HK-2 (cell line): ENCODE data around the gene CD74.

Experiments used
- DNase-seq: peaks from one replicate; pipeline ENCODE4 v3.0.0-alpha.2; 2018; ENCODE audit not compliant: unreplicated experiment

Gene CD74

GRCh38 chr5:150397146-150397781, 15.4 kb downstream of the CD74 start:
- no peak for DNase-seq

DNA sequence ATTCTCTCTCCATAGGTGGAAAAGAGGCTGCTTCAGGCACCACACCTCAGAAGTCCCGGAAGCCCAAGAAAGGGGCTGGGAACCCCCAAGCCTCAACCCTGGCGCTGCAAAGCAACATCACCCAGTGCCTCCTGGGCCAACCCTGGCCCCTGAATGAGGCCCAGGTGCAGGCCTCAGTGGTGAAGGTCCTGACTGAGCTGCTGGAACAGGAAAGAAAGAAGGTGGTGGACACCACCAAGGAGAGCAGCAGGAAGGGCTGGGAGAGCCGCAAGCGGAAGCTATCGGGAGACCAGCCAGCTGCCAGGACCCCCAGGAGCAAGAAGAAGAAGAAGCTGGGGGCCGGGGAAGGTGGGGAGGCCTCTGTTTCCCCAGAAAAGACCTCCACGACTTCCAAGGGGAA, 16.4 kb downstream of the CD74 start:
- DNase-seq: no peak

DNA sequence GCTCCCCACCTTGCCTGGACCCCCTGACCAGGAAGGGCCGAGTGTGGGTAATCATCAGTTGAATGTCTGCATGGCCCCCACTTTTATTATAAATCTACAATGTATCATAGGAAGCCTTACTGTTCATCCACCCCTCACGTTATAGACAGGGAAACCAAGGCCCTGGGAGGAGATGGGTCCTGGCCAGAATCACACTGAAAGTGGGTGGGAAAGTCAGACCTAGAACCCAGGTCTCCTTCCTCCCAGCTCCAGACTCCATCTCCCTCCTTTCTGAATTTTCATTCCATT, 17.1 kb downstream of the CD74 start:
- DNase-seq: no peak

DNA sequence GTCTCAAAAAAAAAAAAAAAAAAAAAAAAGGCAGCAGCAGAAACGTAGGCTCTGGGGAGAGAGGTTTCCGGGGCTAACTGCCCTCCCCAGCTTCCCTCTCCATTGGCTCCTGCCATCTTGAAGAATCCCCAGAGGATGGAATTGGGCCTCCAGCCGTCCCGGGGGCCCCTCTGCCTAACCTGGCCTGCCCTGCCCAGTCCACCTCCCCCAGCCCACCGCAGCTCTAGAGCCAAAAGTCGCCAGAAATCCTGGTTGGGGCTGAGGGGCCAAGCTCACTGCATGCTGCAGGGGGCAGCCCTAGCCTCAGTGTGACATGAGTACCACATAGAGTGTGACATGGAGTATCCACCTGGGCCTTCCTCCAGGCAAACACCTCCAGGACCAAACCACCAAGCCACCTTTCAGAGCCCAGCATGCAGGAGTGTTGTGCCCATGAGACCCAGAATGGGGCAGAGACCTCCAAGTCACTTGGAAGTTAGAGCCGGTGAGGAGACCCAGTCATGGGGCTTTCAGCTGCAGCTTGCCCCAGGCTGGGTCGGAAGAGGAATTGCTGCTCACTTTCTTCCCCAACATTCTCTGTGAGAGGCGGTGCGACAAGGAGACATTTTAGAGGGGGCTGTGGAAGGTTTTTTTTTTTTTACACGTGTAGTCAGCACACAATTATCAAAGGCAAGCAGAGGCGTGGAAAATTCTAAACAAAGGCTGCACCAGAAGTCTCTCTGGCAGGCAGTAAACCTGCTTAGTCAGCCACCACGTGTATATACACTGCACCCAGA, 17.6 kb downstream of the CD74 start:
- no peak for DNase-seq

DNA sequence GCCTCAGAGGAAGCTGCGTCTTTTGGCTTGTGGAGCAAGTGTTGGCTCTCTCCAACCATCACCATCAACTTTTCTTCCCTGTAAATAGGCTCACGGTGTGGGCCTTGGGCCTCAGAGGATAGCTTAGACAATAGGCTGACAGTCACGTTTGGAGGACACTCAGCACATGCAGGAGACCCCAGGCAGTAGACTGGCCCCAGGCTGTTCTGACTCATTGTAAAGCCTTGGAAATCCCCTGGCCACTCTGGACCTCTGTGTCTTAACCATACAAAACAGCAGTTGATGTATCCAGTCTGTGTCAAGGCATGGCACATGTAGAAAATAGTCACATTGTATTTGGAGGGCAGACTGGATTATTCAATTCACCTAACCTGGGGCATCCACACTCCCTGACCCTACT, 18.6 kb downstream of the CD74 start:
- DNase-seq: no peak

DNA sequence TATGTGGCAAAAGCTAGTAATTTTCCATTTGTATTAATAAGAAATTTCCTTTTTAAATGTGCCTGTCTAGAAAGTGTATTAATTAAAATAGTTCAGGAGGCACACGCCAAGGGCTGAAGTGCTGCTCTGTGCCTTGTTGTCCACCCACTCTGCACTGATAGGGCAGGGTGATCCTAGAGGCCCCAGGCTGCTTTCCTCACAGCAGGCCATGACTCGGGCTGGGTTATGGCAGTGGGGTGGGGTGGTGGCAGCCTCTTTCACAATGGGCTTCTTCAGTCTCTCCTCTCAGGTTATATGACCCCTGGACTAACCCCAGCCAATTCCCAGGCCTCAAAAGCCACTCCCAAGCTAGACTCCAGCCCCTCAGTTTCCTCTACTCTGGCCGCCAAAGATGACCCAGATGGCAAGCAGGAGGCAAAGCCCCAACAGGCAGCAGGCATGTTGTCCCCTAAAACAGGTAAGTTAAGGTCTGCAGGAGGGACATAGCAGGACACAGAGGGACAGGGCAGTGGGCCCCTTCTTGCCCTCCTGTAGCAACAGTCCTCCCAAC, 19.5 kb downstream of the CD74 start:
- no peak for DNase-seq

GRCh38 chr5:150392680-150393079, 20.0 kb downstream of the CD74 start:
- DNase-seq: no peak

DNA sequence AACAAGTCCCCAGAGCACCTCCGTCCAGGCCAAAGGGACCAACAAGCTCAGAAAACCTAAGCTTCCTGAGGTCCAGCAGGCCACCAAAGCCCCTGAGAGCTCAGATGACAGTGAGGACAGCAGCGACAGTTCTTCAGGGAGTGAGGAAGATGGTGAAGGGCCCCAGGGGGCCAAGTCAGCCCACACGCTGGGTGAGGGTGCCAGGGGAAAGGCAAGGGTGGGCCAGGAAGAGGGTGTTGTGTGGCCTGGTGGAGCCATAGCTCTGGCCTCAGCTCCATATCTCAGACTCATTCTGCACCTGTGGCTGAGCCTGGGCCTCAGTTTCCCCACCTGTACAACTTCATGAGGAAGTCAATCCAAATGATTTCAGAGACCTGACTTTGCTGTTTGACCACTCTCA, 20.7 kb downstream of the CD74 start:
- no peak for DNase-seq

DNA sequence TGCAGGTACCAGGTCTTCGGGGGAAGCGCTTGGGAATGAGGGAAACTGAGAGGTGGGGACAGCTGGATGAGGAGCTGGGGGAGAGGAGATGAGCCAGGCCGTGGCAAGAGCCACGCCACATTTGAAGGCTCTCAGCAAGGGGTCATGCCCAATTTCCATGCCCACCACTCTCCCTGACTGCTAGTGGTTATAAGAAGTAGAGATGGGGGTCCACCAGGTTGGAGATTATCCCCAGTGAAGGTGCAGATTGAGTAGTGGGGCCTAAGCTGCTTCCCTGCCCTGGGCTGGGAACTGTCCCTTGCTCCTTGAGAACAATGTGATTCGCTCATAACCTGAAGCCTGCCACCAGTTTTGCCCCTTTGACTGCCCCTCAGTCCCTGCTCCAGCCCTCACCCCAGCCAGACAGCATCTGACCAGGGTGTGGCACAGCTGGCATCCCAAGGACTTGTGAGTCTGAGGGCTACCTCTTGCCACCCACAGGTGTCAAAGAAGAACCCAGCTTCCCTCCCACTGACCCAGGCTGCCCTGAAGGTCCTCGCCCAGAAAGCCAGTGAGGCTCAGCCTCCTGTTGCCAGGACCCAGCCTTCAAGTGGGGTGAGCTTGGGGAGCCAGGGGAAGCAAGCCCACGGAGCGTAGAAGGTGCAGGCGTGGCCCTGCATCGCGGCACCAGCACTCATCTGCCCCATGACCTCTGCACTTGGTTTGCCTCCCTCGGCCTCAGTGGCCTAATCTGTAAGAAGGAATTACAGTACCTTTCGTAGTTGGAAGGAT, 21.5 kb downstream of the CD74 start:
- DNase-seq: no peak

DNA sequence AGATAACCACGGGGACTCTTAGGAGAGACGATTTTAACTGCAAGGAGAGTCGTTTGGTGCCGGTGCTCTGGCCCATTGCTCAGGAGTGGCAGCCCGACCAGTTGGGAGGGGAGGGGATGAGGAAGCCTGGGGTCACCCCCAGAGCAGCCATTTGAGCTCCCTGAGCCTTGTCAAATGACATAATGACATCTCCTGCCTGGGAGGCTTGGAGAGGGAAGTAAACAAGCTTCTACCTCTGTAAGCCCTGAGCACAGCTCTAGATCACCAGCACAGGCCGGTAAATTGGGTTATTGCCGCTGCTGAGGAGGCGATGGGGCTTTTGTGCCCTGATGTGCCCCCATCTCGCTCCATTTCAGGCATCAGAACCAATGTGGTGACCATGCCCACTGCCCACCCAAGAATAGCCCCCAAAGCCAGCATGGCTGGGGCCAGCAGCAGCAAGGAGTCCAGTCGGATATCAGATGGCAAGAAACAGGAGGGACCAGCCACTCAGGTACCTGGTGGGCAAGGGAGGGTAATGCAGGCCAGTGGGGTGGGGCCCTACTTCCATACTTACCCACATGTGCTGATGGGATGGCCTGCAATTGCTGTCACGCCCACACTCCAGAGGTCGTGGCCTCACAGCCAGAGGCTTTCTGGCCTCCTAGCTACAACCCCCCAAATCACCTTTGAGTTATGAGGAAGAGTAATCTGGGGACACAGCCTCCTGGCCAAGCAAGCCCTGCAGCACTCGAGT, 23.0 kb downstream of the CD74 start:
- DNase-seq: no peak

GRCh38 chr5:150386024-150386855, 26.5 kb downstream of the CD74 start:
- DNase-seq: no peak

- DNase-seq: no peak
Observed at GRCh38 chr5:150384701-150385100, 28.0 kb downstream of the CD74 start.

DNA sequence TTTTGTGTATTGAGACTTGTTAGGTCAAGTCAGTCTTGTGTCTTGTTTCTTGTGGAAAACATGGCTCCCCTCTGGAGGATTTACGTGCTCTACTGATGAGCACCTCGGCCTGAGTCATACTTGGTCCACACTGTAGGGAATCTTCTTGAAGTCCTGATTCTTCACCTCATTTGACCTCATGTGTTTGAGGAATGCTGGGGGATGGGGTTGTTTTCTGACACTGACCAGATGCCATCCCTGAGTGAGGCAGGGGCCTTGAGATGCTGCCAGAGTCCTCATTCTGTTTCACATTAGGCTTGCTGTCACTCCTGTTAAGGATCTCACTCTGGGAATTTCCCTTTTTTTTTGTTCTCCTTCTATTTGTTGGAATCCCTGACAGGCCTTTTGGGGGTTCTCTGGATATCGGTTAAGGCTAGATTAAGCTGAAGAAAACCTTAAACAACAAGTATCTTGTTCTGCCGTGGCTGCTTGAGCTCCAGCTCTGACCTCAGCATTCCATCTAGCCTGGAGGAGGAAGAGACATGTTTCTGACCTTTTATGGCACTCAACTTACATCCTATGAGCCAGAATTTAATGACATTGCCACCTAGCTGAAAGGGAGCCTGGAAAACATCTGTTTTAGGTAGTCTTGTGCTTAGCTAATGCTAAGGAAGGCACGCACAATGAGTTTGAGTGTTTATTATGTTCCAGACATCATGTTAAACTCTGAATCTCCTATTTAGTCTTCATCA, 34.6 kb downstream of the CD74 start:
- no peak for DNase-seq

DNA sequence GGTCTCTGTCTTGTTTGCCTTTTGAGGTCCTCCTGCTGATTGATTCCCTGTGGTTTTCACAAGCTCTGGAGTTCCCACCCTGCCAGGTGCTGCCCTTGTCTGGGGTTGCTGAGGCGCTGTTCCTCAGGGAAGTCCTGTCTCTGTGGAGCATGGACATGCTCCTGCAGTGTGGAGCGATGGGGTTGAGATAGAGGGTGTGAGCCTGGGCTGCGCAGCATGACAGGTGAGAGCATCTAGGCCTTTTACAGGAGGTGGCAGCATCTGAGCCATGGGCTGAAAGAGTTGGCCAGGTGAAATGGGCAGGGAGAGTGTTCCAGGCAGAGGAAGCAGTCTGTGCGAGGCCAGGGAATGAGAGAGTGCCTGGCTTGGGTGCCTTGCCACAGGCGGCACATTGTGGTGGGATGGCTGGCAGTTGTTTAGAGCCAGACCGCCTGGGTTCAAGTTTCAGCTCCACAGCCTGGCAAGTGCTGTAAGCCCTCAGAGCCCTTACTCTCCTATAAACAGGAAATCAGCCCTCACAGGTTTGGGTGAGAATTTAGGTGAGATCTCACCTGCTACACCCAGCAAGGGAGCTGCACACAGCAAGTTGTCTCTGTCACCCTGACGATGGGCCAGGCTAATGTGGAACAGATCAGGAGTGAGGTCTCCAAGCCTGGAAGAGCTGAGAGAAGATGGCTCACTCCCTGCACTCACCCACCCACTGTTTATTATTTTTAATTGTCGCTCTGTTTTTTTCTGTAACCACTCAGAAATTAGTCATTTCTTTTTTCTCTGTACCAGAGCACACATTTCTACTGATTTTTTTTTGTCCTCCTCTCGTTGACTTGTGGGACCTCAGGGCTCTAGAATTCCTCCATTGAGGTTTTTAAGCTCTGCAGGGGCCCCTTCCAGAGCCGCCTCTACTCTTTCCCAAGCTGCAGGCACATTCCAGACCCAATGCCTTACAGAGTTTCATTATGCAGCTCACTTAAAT, 35.6 kb downstream of the CD74 start:
- DNase-seq: no peak

DNA sequence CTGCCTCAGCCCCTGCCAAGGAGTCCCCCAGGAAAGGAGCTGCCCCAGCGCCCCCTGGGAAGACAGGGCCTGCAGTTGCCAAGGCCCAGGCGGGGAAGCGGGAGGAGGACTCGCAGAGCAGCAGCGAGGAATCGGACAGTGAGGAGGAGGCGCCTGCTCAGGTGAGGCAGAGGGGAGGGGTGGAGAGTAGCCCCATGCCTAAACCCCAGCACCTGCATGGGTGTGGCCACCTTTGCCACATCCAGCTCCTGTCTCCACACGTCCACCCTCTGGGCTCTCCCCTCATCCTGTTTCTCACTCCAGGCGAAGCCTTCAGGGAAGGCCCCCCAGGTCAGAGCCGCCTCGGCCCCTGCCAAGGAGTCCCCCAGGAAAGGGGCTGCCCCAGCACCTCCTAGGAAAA, 38.1 kb downstream of the CD74 start:
- no peak for DNase-seq

DNA sequence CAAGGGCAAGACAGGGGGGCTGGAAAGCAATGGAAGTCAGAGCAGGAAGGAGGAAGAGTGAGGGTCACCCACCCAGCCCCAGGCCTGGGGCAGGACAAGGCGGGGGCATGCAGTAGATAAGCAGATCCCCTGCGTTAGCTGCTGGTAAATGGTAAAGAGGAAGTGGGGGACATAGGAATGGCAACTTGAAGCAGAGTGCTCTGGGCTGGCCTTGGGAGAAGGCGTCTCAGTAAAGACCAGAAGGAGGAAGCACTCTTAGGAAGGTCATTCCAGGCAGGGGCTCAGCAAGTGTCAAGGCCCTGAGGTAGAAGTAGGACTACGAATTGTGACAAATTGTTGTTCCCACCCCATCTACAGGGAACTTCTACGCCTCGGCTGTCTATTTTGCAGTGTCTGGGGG, 40.1 kb downstream of the CD74 start:
- no peak for DNase-seq

GRCh38 chr5:150368526-150368925, 44.2 kb downstream of the CD74 start:
- DNase-seq: no peak

DNA sequence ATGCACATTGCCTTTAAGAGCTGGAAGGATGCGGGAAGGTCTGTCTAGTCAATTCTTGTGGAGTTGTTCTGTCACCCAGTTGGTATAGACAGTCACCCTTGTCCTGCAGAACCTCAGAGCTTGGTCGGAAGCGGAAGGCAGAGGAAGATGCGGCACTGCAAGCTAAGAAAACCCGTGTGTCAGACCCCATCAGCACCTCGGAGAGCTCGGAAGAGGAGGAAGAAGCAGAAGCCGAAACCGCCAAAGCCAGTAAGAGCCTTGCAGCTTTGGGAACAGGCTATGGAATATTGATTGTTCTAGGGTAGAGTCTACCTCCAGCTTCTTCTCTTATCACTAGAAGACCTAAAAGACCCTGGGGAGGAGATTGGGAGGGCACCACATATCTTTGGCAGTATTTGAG, 48.7 kb downstream of the CD74 start:
- DNase-seq: no peak

DNA sequence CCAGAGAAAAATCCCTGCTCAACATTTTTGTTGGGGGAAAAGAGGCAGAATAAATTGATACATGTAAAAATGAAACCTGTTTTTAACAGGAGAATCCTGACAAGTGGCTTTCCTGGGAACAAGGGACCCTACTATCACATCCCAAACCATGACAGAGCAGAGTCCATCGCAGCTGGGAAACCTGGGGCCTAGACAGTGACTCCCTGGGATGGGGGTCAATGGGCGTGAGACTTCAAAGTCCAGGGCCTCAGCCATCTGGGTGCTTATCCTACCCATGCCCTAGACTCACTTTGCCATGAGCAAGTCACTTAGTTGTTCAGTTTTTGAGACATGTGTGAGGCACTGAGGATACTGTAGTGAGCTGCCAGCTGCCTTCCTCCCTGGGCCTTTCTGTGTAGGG, 49.5 kb downstream of the CD74 start:
- no peak for DNase-seq
